C1 segment of cervical spinal cord (tissue), 14 donors: ENCODE results near the gene OPN1SW.

Source experiments
- DNase-seq, 14 donors: peaks; one replicate each; lab custom pipeline; 2025; lab: John Stamatoyannopoulos, UW

OPN1SW gene

GRCh38 chr7:128775744-128776474, at the start of gene OPN1SW:
Gene OPN1SW, minus strand, starts transcription at chr7:128775794. Its CDS starts 13 bp downstream, at chr7:128775781.
- no peak for DNase-seq

GRCh38 chr7:128821724-128822123, 46.1 kb upstream of the OPN1SW start:
- no peak for DNase-seq

GRCh38 chr7:128818694-128819093, 43.1 kb upstream of the OPN1SW start:
- DNase-seq: no peak

- no peak for DNase-seq
These were observed 39.8 kb upstream of the OPN1SW start for GRCh38 chr7:128815289-128815942.

- DNase-seq: peak in 7 of 14 donors; percentile 18 to 54 (median 32)
These were observed 38.9 kb upstream of the OPN1SW start for GRCh38 chr7:128814499-128814898.

- peak in 1 of 14 donors; percentile 34 for DNase-seq
These were observed 37.0 kb upstream of the OPN1SW start for GRCh38 chr7:128812514-128813168.

- DNase-seq: no peak
These were observed 36.2 kb upstream of the OPN1SW start for GRCh38 chr7:128811631-128812430.

- no peak for DNase-seq
These were observed 35.4 kb upstream of the OPN1SW start for GRCh38 chr7:128810997-128811396.

- no peak for DNase-seq
These were observed 34.9 kb upstream of the OPN1SW start for GRCh38 chr7:128810473-128810872.

- no peak for DNase-seq
These were observed 33.8 kb upstream of the OPN1SW start for GRCh38 chr7:128809363-128809762.

- no peak for DNase-seq
These were observed 31.6 kb upstream of the OPN1SW start for GRCh38 chr7:128807191-128807590.

- no peak for DNase-seq
These were observed 29.6 kb upstream of the OPN1SW start for GRCh38 chr7:128805225-128805624.

GRCh38 chr7:128804484-128804883, 28.9 kb upstream of the OPN1SW start:
- no peak for DNase-seq

GRCh38 chr7:128801667-128802418, 26.2 kb upstream of the OPN1SW start:
- no peak for DNase-seq

GRCh38 chr7:128801003-128801402, 25.4 kb upstream of the OPN1SW start:
- no peak for DNase-seq

- DNase-seq: no peak
These were observed 25.0 kb upstream of the OPN1SW start for GRCh38 chr7:128800567-128800966.

GRCh38 chr7:128799451-128799850, 23.9 kb upstream of the OPN1SW start:
- no peak for DNase-seq

- DNase-seq: no peak
These were observed 20.7 kb upstream of the OPN1SW start for GRCh38 chr7:128796327-128796726.

GRCh38 chr7:128795129-128795528, 19.5 kb upstream of the OPN1SW start:
- DNase-seq: no peak

- DNase-seq: no peak
These were observed 18.8 kb upstream of the OPN1SW start for GRCh38 chr7:128794436-128794835.

- DNase-seq: no peak
These were observed 18.4 kb upstream of the OPN1SW start for GRCh38 chr7:128794020-128794419.
